ENCODE measurements around the gene CYSRT1. TPM values are rescaled to one million over a fixed set of nuclear protein-coding genes. Genes with fewer than 3 reads are reported as not detected.

The CYSRT1 gene
- polyA plus RNA-seq, 1 donor (not counting 4 experiments of a cell fraction or from before 2014, with no cell fraction given): 0.80 TPM

DNA sequence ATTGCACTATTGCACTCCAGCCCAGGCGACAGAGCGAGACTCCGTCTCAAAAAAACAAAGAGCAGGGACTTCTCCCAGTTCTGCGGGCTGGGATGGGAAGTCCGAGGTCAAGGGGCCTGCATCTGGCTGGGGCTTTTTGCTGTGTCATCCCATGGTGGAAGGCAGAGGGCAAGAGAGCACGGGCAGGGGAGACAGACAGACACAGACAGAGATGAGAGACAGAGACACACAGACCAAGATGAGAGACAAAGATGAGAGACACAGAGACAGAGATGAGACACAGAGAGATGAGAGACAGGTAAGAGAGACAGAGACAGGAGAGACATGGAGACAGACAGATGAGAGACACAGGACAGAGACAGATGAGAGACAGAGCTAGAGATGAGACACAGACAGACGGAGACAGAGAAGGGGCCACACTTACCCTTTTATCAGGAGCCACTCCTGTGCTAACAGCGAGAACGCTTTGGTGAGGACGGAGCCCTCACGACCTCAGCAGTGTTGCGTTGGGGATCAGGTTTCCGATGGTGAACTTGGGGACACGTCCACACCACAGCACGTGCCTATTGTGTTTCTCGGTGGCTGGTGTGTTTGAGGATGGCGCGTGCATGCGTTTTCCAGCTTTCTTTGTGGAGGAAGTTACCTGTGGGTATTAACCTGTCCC, 43.7 kb downstream of the CYSRT1 start:
- H3K27me3 ChIP-seq (ENCODE audit: control insufficient read depth, extremely low read depth, insufficient read depth, low read length): no peaks in the 10 kb centered on the region
- dilution Hi-C loops (cut with MboI; ENCODE audit: extremely low pct_ligation_motif_present, low sequenced_read_pairs): no loop called here
- peaks cover 8% of the 10 kb centered on the region for H3K4me1 ChIP-seq (ENCODE audit: control insufficient read depth, extremely low read depth, insufficient read depth, low read length)
- H2AFZ ChIP-seq (ENCODE audit: control insufficient read depth, low read length): no peak overlapping the region
- no peaks in the 10 kb centered on the region for H3K9me3 ChIP-seq (ENCODE audit: control insufficient read depth, low read depth, low read length)
- no peak overlapping the region for H3K4me2 ChIP-seq (ENCODE audit: control insufficient read depth, extremely low read depth, insufficient read depth, low read depth, low read length)
- DNase-seq (ENCODE audit: low read depth, low spot score): no peak
- peaks cover 4% of the 10 kb centered on the region for H3K79me2 ChIP-seq (ENCODE audit: control insufficient read depth, insufficient read depth, low read length)
- H3K9me1 ChIP-seq (ENCODE audit: control insufficient read depth, extremely low read depth, insufficient read depth, low read length): no peaks in the 10 kb centered on the region
- no peak overlapping the region for H3K27ac ChIP-seq (ENCODE audit: control insufficient read depth, insufficient read depth, low read length)
- peaks cover 12% of the 10 kb centered on the region for H4K20me1 ChIP-seq (ENCODE audit: control insufficient read depth, extremely low read depth, insufficient read depth, low read length)
- peaks cover 37 to 40% of the 10 kb centered on the region in 2 experiments for H3K36me3 ChIP-seq (ENCODE audit: control insufficient read depth in 2 of 2, extremely low read depth in 1 of 2, insufficient read depth in 2 of 2, low read length in 2 of 2)
- no peak for TF ChIP-seq EZH2 (IDR thresholded peaks at IDR 0.05; ENCODE audit: low read length)
- TF ChIP-seq, protein P1, sequence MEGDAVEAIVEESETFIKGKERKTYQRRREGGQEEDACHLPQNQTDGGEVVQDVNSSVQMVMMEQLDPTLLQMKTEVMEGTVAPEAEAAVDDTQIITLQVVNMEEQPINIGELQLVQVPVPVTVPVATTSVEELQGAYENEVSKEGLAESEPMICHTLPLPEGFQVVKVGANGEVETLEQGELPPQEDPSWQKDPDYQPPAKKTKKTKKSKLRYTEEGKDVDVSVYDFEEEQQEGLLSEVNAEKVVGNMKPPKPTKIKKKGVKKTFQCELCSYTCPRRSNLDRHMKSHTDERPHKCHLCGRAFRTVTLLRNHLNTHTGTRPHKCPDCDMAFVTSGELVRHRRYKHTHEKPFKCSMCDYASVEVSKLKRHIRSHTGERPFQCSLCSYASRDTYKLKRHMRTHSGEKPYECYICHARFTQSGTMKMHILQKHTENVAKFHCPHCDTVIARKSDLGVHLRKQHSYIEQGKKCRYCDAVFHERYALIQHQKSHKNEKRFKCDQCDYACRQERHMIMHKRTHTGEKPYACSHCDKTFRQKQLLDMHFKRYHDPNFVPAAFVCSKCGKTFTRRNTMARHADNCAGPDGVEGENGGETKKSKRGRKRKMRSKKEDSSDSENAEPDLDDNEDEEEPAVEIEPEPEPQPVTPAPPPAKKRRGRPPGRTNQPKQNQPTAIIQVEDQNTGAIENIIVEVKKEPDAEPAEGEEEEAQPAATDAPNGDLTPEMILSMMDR (optimal IDR thresholded peaks at IDR 0.05 in 1 of 3, IDR thresholded peaks at IDR 0.05 in 1 of 3, conservative IDR thresholded peaks at IDR 0.05 in 1 of 3; ENCODE audit: extremely low read depth in 1 of 3, insufficient read depth in 2 of 3, low read length in 3 of 3): no peak
- FAIRE-seq: no peak
- H3K9ac ChIP-seq (ENCODE audit: control insufficient read depth, extremely low read depth, insufficient read depth, low read length): no peak overlapping the region
- no peak overlapping the region for H3K4me3 ChIP-seq (ENCODE audit: control insufficient read depth in 2 of 3, extremely low read depth in 1 of 3, insufficient read depth in 2 of 3, low read depth in 1 of 3, low read length in 3 of 3)

DNA sequence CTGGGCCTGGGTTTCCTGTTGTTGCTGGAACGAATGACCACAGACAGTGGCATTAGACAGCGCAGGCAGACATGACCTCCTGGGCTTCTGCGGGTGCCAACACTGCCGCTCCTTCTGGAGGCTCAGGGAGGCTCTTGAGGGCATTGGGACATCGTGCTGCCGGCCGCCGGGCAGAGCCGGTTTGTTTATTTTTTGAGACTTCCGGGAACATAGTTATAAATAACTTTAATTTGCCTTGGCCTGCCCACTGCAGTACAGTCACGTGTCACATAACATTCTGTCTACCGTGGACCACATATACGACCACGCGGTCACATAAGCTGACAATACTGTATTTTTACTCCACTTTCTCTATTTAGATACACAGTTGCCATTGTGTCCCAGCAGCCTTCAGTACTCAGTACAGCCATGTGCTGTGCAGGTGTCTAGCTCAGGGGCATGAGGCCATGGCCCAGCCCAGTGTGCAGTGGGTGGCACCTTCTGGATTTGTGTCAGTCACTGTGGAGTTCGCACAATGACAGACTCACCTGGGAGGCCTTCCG, 44.3 kb downstream of the CYSRT1 start:
- H3K27me3 ChIP-seq (ENCODE audit: control insufficient read depth, extremely low read depth, insufficient read depth, low read length): no peaks in the 10 kb centered on the region
- H3K9ac ChIP-seq (ENCODE audit: control insufficient read depth, extremely low read depth, insufficient read depth, low read length): no peak overlapping the region
- H3K36me3 ChIP-seq (ENCODE audit: control insufficient read depth in 2 of 2, extremely low read depth in 1 of 2, insufficient read depth in 2 of 2, low read length in 2 of 2): peaks cover 34 to 37% of the 10 kb centered on the region in 2 experiments
- H3K4me3 ChIP-seq (ENCODE audit: control insufficient read depth in 2 of 3, extremely low read depth in 1 of 3, insufficient read depth in 2 of 3, low read depth in 1 of 3, low read length in 3 of 3): no peak overlapping the region
- H3K27ac ChIP-seq (ENCODE audit: control insufficient read depth, insufficient read depth, low read length): no peak overlapping the region
- TF ChIP-seq, protein P1 (optimal IDR thresholded peaks at IDR 0.05 in 1 of 3, IDR thresholded peaks at IDR 0.05 in 1 of 3, conservative IDR thresholded peaks at IDR 0.05 in 1 of 3; ENCODE audit: extremely low read depth in 1 of 3, insufficient read depth in 2 of 3, low read length in 3 of 3): no peak
- no peak for TF ChIP-seq EZH2 (IDR thresholded peaks at IDR 0.05; ENCODE audit: low read length)
- dilution Hi-C loops (cut with MboI; ENCODE audit: extremely low pct_ligation_motif_present, low sequenced_read_pairs): no loop called here
- H4K20me1 ChIP-seq (ENCODE audit: control insufficient read depth, extremely low read depth, insufficient read depth, low read length): peaks cover 12% of the 10 kb centered on the region
- H3K9me1 ChIP-seq (ENCODE audit: control insufficient read depth, extremely low read depth, insufficient read depth, low read length): no peaks in the 10 kb centered on the region
- FAIRE-seq (no peak), DNase-seq (ENCODE audit: low read depth, low spot score) (no peak)
- H2AFZ ChIP-seq (ENCODE audit: control insufficient read depth, low read length): no peak overlapping the region
- no peak overlapping the region for H3K4me2 ChIP-seq (ENCODE audit: control insufficient read depth, extremely low read depth, insufficient read depth, low read depth, low read length)
- peaks cover 14% of the 10 kb centered on the region for H3K4me1 ChIP-seq (ENCODE audit: control insufficient read depth, extremely low read depth, insufficient read depth, low read length)
- H3K79me2 ChIP-seq (ENCODE audit: control insufficient read depth, insufficient read depth, low read length): peaks cover 4% of the 10 kb centered on the region
- H3K9me3 ChIP-seq (ENCODE audit: control insufficient read depth, low read depth, low read length): no peaks in the 10 kb centered on the region
